HG02642 (cell line): ENCODE measurements around the gene ANKRD53.
A peak's percentile ranks its signal among the peaks of the same experiment; 100 is the strongest.

Source experiments
- ATAC-seq: cut with Tn5 transposase; IDR thresholded peaks from one replicate; pipeline ENCODE4 v1.9.1; 2021; ENCODE audit warnings: mild to moderate bottlenecking; ENCODE audit not compliant: unreplicated experiment, poor library complexity

ANKRD53 gene, protein sequence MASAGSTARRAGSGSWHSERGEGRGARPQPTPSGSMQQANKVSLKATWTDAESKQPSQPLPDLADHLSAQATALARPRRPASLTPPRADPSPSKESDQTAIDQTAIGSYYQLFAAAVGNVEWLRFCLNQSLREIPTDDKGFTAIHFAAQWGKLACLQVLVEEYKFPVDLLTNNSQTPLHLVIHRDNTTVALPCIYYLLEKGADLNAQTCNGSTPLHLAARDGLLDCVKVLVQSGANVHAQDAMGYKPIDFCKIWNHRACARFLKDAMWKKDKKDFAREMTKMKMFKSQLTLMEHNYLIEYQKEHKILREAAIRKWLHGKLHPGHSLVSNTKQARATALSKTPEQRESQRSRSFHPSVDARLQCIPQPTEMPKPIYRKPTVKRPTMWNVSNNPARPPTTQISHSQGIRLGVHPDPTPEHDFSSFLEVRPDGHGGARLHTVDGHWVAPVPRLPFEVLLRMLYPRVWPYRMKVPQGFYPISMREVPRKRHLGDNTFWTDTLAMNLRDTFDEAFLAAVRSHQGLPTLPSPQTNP

DNA sequence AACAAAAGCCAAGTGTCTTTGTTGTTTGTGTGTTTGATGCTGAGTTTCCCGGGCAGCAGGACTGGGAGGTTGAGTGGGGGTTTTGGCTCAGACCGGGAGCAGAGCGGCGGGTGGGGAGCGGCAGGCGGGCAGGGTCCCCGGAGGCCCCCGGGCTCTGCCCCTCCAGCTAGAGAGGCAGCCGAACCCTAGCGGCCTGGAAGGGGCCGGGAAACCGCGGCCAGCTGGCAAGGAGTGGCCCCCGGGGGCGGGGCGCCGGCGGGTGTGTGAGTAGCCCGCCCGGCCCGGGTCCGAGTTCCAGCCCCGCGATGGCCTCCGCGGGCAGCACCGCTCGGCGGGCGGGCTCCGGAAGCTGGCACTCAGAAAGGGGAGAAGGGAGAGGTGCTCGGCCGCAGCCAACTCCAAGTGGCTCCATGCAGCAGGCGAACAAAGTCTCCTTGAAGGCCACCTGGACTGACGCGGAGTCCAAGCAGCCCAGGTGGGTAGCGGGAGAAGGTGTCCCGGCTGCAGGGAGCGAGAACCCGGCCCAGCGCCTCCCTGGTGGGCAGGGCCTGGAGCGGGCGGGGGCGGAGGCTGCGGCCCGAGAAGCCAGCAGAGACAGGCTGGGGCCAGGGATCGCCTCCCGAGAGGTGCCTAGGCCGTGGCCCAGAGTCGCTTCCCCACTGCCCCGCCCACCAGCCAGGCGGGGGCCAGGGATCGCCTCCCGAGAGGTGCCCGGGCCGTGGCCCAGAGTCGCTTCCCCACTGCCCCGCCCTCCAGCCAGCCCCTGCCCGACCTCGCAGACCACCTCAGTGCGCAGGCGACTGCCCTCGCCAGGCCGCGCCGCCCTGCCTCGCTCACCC is at the start of gene ANKRD53:
ANKRD53 (plus strand) TSS at position 290 of the 839 bp plus-strand sequence; CDS start at position 306, 16 bp downstream.
- peak; percentile 47 for ATAC-seq

DNA sequence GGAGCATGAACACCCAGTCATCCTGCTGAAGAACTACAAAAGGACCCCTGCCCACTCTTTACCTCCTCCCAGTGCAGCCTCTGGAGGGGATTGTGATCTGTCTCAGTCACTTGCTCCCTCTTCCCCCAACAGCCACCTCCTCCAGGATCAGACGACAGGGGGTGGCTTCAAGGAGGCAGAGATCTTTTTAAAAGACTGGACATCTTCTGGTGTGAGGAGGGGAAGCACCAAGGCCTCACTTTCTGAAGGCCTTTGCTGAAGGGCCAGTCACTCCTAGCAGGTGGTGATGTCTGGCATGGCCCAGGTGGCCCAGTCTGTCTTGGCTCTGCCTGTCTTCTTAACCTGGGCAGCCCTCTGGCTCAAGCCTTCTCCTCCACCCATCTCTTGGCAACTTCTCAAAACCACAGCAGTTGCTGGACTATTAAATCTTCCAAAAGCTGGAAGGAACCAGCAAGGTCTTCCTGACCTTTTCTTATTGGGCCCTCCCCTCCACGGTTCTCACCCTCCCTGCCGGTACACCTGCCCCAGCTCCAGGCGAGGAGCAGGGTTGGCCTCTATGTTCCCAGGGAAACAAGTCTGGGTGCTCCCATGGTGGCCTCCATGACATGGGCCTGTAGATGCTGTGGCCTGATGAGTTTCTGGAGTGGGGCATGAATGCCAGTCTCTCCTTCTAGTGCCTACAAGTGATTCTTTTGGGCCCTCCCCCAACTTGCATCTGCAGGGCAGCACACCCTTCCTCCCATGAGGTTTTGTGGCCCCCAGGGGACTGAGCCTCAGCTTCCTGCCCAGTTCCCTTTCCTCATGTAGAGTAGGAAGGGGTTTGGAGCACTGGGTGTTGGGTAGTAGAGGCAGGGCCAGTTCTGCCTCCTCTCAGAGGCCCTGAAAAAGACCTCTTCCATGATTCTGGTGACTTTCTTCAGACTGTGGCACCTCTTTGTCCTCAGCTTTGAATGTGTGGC is 47.8 kb upstream of the ANKRD53 start:
- ATAC-seq: no peak

DNA sequence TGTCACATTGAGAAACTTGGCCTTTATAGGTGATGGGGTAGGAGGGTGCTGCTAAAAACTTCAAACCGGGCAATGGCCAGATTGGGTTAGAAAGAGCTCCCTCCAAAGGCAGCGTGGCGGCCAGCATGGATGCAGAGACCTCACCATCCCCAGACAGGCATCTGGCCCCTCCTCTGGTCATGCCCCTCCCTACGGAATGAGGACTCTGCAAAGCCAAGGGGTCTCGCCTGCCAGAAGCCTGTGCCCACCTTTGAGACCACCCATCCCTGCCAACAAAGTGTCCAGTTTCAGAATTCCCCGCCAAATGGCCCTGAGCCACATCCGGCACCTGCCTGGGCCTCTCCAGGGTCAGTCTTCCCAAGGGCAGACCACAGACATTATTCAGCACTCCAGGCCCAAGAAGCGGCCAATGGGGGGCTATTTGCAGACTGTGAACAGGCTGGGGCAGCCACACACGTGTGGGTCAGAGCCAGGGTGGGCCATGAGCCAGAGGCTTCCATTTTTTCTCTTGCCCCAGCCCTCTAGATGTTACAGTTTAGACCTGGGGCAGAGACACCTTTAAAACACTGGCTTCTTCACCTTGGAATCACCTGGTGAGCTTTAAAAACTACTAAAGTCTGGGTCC is 46.9 kb upstream of the ANKRD53 start:
- ATAC-seq: no peak

DNA sequence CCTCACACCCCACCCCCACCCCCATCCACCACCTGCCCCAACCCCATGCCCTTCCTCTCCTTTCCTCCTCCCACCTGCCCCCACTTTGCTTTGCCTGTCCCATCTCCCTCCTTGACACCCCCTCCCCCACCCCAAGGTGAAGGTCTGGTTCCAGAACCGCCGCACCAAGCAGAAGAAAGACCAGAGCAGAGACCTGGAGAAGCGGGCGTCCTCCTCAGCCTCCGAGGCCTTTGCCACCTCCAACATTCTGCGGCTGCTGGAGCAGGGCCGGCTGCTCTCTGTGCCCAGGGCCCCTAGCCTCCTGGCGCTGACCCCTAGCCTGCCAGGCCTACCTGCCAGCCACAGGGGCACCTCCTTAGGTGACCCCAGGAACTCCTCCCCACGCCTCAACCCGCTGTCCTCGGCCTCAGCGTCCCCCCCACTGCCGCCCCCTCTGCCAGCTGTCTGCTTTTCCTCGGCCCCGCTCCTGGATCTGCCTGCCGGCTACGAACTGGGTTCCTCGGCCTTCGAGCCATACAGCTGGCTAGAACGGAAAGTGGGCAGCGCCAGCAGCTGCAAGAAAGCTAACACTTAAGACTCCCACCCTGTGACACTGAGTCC is 45.7 kb upstream of the ANKRD53 start:
- ATAC-seq: no peak

DNA sequence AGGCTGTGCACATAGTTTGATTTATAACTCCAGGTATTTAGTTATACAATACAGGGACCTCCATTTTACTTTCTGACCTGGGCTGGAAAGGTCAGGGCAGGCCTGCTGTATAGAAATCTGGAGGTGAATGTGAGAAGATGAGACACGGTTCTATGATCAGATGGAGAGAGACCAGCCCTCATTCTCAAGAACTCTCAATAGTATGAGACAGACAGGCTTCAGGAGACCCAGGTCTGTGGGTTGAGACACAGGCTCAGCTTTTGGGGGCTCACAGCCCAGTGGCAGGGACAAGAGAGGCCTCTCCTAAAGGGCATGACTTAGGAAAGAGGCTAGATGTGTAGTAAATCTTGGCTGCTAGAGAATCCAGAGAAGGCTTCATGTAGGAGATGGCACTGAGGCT is 43.4 kb upstream of the ANKRD53 start:
- no peak for ATAC-seq

DNA sequence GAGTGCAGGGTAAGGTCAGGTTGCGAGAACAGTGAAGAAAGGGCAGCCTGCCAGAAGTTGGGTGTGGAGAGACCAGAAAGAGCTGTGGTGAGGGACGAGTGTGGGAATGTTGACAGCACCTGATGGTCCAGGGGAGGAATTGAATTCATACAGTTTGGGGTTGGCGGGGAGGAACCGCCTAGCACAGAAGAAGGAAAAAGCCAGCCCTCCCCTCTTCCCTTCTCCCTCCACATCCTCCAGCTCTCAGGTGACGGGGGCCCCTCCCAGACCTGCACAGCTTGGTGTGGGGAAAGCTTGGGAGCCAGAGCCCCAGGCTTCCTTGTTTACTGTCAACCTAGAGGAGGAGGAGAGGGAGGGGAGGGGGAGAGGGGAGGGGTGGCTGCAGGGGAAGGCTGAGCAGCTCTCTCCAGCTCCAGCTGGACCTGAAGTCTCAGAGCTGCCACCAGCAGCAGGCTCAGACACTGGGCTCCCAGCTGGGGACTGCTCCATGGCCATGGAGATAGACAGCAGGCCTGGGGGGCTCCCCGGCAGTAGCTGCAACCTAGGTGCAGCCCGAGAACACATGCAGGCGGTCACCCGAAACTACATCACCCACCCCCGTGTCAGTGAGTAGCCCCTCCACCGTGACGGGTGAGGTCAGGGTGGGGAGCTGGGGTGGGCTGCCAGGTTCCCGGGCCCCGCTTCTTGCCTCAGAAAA is 42.8 kb upstream of the ANKRD53 start, which contains the start of gene ATP6V1B1:
ATP6V1B1 (plus strand) TSS at position 433 of the 697 bp plus-strand sequence; CDS start at position 488, 55 bp downstream.
- ATAC-seq: no peak

DNA sequence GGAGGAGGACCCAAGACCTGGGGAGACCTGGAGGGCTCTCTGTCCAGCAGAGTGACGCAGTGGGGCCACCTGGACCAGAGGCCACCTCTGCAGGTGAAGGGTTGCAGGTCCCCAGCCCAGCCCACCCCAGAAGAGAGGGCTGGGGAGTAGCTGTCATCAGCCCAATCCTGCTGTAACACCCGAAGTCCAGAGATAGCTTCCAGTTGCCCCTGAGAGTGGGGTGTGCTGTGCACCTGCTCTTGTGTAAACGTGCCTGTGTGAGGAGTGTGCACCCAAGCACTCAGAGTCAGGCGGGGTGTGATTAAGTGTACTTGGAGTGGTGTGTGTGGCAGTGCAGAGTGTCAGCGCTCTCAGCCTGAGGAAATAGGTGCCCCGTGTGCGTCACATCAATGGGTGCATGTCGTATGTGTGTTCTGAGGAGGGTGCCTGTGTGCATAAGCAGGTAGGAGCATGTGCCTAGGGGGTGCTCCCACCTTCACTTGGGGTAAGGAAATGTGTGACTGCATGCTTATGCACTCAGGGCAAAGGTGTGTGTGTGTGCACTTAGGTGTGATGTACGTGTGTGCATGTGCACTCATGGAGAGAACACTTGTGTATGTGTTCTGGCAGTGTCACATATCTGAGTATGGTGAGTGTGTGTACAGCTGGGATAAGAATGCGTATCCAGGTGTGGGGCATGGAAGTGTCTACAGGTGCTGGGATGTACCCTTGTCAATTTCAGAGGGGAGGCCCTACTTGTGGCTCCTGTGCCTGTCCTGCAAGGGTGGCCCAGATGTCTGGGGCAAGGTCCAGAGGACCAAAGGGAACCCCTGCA is 42.1 kb upstream of the ANKRD53 start:
- ATAC-seq: no peak

DNA sequence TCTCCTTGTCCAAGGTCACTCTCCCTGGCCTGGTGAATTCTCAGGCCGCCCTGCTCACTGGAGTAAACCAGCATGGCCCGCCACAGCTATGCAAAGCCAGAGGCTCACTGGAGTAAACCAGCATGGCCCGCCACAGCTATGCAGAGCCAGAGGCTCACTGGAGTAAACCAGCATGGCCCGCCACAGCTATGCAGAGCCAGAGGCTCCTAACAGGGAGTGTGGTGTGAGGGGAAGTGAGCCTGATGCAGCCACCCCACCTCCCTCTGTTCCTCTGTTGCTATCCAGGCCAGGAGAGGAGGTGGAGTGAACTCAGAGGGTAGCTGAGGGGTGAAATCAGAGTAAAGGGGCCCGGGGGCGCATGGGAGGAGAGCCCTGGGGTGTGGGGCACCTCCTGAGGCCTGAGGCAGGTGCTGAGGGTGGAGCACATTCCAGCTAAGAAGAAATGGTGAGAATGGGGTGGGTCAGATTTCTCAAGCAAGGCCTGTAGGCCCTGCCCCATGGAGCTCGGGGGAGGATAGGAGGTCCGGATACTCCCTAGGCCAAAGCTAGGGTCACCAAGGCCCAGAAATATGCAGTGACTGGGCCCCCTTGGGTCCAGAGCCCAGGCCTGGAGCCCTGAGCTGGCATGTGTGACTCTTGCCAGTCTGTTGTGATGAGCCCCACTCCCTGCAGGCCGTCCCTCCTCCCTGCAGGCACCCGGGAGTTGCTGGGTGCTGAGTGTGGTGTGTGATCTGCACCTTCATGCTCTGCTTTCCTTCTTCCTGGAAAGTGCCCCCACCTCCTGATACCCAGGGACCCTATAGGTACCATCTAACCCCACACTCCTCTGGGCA is 41.2 kb upstream of the ANKRD53 start:
- ATAC-seq: no peak

DNA sequence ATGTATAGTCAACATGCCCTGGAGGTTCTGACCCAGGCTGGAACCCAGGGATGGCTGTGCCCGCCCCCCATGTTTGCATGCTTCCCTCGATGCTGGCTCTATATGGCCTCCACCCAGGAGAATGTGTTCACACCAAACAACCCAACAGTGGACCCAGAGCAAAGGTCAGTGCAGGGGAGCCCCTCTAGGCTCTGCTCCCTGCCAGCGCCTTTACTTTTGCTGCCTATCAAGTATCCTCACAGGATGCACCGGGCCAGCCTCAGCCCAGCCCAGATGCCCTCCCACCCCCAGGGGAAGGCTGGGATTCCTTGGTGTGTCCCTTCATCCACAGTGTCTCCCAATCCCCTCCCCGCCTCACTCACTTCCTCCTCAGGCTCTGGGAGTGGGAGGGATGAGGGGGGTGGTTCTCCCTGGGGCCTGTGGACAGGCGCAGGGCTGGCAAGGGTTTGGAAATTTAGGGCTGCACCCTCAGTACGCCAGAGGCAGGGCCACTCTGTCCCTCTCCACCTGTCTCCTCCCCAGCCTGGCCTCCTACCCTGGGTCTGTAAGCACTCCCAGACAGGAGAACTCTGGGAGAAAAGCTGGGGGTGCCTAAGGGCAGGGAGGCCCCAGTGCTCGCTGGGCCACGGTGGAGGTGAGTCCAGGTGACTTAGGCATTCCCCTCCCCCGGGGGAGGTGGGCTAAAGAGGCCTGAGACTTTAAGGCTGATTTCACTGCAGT is 40.4 kb upstream of the ANKRD53 start:
- no peak for ATAC-seq

DNA sequence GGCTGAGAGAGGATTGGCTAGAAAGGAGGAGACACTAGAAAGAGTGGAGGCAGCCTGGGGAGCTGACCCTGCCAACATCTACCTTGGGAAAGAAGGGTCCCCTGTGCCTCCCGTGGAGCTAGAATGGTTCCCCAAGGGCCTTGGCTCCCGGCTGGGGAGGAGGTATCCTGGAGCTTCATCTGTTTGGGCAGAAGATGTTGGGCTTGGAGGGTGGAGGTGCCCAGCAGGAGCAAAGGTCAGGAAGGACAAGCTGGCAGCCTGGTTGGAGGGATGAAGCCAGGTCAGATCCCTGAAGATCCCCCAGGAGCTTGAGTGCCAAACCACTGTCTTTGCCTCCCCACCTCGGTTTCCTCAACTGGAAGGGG is 39.9 kb upstream of the ANKRD53 start:
- ATAC-seq: no peak

DNA sequence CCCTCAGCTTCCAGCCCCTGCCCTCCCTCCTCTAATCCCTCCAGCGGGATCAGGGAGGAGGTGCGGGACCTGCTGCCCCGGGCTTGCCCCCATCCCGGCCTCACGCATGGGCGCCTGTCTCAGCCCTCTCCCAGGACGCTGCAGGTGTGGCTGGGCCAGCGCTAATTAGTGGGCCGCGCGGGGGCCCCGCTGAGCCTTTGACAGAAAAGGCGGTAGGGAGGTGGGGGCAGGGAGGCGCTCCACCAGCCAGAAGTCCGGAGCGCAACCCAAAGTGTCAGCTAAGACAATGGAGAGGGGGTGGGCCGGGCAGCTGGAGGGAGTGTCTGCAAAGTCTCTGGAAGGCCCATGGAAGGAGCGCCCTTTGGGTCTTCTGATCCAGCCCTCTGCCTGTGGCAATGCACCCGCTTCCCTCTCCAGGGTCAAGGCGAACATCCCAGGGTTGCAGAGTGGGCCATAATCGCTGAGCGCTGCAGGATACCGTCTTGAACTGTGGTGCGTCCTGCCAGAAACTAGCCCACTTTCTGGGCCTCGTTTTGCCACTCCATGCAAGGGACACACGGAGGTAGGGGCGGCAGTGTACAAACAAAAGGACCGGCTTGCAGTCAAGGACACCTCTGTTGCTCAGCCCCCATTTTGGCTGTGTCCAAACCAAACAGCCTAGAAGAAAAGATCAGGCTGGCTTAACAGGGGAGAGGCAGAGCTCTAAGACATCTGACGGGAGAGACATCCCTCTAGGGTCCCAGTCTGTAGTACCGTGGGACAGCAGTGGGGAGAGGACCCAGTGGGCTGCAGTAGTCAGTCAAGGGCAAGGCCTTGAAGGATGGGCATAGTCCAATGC is 39.2 kb upstream of the ANKRD53 start:
- ATAC-seq: no peak

DNA sequence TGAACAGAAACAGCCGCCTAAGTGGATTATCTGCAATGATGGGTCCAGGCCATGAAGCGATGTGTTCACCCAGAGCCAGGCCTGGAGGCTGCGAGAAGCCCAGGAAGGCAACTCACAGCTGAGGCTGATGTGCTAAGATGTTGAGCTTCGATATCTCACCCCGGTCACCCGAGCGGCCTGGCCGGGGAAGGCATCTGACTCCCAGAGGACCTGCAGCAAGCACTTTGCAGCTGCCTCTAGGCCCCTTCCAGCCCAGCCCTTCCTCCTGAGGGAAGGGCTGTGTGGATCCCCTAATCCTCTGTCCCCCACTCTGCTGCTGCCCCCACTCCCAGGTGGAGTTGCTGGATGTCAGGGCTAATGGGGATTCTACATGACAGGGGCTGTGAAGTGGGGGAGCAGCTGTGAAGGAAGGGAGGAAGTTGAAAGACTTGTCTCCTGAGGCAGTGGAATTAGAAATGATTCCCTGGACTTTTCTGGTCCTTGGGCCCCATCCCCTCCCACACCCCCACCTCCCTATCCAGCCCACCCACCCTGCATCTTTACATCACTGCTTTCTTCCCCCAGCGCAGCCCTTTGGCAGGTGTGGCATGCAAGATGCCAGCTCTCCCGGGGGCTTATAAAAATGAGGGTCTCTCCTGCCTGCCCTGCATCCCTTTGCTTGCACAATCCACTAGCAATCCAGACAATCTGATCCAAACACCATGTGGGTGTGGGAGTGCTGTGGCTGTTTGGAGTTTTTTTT is 38.4 kb upstream of the ANKRD53 start:
- ATAC-seq: no peak

DNA sequence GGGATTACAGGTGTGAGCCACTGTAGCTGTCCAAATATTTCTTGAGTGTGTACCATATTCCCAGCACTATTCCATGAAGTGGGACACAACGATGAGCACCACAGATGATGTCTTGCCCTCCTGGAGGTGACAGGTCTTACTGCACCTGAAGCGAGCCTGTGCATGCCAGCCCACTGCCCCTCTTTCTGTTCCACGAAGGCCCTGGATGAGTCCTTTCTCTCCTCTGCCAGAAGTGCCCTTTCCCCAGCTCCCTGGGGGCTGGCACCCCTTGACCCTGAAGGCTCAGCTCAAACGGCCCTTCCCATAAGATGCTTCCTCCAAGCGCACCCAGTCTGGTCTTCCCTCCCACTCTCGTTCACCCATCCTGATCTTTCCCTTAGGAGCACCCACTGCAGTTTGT is 37.2 kb upstream of the ANKRD53 start:
- ATAC-seq: no peak

DNA sequence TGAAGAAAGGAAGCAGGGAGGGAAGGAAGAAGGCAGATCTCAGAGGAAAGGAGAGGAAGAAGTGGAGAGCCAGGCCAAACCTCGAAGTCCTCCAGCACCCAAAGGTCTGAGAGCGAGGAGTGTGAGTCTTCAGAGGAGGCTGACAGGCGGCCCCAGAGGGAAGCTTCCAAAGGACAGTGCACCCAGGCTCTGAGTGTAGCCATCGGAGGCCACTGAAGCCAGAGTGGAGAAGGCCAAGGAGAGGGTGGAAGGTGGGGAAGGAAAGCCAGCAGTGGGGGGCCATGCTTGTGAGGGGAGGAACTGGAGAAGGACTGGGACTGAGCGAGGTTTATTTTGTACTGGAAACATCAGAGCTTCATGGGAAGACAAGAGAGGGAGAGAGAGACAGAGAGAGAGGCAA is 36.7 kb upstream of the ANKRD53 start:
- no peak for ATAC-seq
